ENCODE measurements around the gene LRP1B. TPM values are rescaled to one million over a fixed set of nuclear protein-coding genes. Genes with fewer than 3 reads are reported as not detected.

The LRP1B gene
- total RNA-seq, 2 donors from 2014 or later = 0.52 to 3.0 TPM

DNA sequence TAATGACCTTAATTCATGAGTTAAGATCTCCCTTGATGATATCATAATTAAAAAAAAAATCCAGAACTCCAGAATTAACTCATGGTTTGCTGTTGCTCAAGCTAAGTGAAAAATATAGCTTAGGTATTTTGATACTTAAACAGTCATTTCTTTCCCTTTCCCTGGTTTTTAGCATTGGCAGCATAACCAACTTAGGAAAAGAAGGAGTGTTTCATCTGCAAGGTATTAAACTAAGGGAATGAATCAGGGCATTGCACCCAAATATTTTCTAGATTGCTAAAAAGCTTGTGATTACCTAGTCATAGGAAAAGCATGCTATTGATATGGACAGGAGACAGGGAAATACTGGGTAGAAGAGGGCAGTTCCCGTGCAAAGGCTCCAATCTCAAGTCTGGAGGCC, 207.2 kb downstream of the LRP1B start:
- ATAC-seq = no peak
- no peaks in the 10 kb centered on the region for H3K9me3 ChIP-seq
- TF ChIP-seq POLR2A (IDR thresholded peaks at IDR 0.05) = no peak
- TF ChIP-seq, protein P1, sequence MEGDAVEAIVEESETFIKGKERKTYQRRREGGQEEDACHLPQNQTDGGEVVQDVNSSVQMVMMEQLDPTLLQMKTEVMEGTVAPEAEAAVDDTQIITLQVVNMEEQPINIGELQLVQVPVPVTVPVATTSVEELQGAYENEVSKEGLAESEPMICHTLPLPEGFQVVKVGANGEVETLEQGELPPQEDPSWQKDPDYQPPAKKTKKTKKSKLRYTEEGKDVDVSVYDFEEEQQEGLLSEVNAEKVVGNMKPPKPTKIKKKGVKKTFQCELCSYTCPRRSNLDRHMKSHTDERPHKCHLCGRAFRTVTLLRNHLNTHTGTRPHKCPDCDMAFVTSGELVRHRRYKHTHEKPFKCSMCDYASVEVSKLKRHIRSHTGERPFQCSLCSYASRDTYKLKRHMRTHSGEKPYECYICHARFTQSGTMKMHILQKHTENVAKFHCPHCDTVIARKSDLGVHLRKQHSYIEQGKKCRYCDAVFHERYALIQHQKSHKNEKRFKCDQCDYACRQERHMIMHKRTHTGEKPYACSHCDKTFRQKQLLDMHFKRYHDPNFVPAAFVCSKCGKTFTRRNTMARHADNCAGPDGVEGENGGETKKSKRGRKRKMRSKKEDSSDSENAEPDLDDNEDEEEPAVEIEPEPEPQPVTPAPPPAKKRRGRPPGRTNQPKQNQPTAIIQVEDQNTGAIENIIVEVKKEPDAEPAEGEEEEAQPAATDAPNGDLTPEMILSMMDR (IDR thresholded peaks at IDR 0.05) = no peak
- H3K27me3 ChIP-seq = no peaks in the 10 kb centered on the region
- DNase-seq = no peak
- no peak overlapping the region for H3K27ac ChIP-seq
- WGBS, 2 donors = 58 to 78% methylated on average over 1 of the region's 1 CpG
- H3K4me3 ChIP-seq = no peak overlapping the region
- H3K36me3 ChIP-seq (replicated peaks in 1 of 2; ENCODE audit: insufficient read depth in 1 of 2, low read depth in 2 of 2) = no peaks in the 10 kb centered on the region
- no peaks in the 10 kb centered on the region for H3K4me1 ChIP-seq
- intact Hi-C loops (cut with DNase I) = no loop called here

DNA sequence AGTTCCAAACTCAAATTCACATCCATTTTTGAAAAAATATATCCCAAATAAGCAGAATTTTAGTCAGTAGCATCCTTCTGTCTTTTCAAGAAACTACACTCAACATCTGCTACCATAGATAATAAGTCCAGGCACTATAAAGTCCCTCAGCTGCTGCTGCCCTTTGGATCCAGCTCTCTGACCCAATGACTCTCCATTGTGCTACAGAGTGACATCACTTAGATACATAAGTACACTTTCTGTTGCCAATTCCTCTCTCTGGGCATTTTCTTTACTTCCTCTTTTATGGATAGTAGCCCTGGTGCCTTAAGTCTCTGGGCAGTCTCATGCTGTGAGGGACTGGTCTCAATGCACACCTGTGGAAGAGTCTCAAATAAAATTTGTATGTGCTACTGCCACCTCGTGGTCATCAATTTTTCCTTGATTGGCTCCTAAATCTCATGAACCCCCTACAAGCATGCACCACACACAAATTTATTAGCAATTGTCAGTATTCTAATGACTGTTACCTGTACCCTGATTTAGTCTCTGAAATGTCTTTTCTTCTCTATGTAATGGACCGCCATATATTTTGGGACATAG, 219.2 kb downstream of the LRP1B start:
- Histone ChIP-seq H3K27ac (no peak overlapping the region), H3K4me1 (no peaks in the 10 kb centered on the region), H3K4me3 (no peak overlapping the region), H3K9me3 (no peaks in the 10 kb centered on the region), H3K36me3 (replicated peaks in 1 of 2; ENCODE audit: insufficient read depth in 1 of 2, low read depth in 2 of 2) (no peaks in the 10 kb centered on the region), H3K27me3 (no peaks in the 10 kb centered on the region)
- DNase-seq = peak; percentile 13 to 51 (median 32)
- no peak for TF ChIP-seq POLR2A (IDR thresholded peaks at IDR 0.05)
- TF ChIP-seq, protein P1 (IDR thresholded peaks at IDR 0.05) = peak; percentile 18 to 38 (median 23)
- 25 to 27% methylated on average over 2 of the region's 2 CpGs for WGBS, 2 donors
- ATAC-seq = no peak
- intact Hi-C loops (cut with DNase I) = no loop called here

DNA sequence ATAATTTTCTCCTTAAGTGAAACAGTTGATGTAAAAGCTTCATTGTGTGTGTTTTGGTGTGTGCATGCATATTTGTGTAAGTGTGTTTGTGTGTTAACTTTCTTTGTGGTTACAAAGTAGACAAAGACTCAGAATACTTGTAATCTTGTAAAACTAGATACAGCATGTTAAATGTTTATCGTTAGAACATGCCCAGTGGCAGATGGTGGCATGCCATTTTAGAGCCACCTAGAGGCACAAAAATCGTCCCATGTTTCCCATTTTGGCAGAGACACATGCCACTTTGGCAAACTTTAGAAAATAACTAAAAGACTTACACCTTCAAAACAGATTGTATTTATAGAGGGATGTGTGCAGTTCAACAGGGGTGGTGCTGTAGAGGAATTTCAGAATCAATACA, 224.1 kb downstream of the LRP1B start:
- 36 to 53% methylated on average over 2 of the region's 2 CpGs for WGBS, 2 donors
- Histone ChIP-seq H3K27me3 (no peaks in the 10 kb centered on the region), H3K27ac (no peak overlapping the region)

DNA sequence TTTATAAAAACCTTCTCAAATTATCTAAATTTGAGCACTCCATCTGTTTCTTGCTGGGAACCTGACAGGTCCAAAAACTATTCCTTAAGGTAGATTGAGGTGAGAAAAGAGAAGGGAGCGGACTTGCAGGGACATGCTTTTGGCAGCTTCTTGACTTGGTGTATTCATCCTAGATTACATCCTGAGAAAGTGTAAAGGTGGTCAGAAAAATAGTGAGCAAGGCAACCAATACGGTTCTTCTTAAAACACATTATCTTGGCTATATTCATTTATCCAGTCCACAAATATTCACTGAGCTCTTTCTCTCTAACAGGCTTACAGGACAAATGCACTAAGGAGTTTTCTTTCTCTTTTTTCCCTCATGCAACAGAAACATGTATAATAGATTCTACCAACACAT, 230.0 kb downstream of the LRP1B start:
- intact Hi-C loops (cut with DNase I) = no loop called here
- DNase-seq = no peak
- Histone ChIP-seq H3K4me1 (no peaks in the 10 kb centered on the region), H3K36me3 (replicated peaks in 1 of 2; ENCODE audit: insufficient read depth in 1 of 2, low read depth in 2 of 2) (no peaks in the 10 kb centered on the region), H3K4me3 (no peak overlapping the region), H3K27me3 (no peaks in the 10 kb centered on the region), H3K9me3 (no peaks in the 10 kb centered on the region), H3K27ac (no peak overlapping the region)
- no peak for ATAC-seq
- WGBS, 2 donors = 85 to 88% methylated on average over 2 of the region's 2 CpGs
- no peak for TF ChIP-seq POLR2A (IDR thresholded peaks at IDR 0.05)
- TF ChIP-seq, protein P1 (IDR thresholded peaks at IDR 0.05) = no peak

More for the DNA sequence above, 224.1 kb downstream of the LRP1B start:
- TF ChIP-seq, protein P1 (IDR thresholded peaks at IDR 0.05) = no peak
- no peak for TF ChIP-seq POLR2A (IDR thresholded peaks at IDR 0.05)
- H3K36me3 ChIP-seq (replicated peaks in 1 of 2; ENCODE audit: insufficient read depth in 1 of 2, low read depth in 2 of 2) = no peaks in the 10 kb centered on the region
- H3K9me3 ChIP-seq = no peaks in the 10 kb centered on the region
- no peak for DNase-seq
- ATAC-seq = no peak
- intact Hi-C loops (cut with DNase I) = no loop called here
- no peak overlapping the region for H3K4me3 ChIP-seq
- no peaks in the 10 kb centered on the region for H3K4me1 ChIP-seq

DNA sequence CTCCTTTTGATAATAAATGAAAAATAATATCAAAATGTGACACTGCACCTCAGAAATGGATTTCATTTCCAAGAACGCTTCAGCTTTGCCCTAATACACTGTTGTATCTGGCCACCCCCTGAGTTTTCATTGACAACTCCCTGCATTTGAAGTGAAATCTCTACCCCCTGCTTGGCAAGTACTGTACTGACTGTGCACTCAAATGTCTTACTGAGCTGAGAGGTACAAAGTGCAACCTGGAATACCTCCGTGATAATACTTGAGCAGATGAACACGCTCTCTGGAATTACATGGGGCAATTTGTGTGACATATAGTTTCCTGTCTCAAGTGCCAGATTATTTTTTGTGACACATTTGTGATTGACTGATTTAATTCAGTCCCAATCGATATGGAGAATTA, 231.1 kb downstream of the LRP1B start:
- no peaks in the 10 kb centered on the region for H3K4me1 ChIP-seq
- no peaks in the 10 kb centered on the region for H3K27me3 ChIP-seq
- no peaks in the 10 kb centered on the region for H3K36me3 ChIP-seq (replicated peaks in 1 of 2; ENCODE audit: insufficient read depth in 1 of 2, low read depth in 2 of 2)
- H3K27ac ChIP-seq = no peak overlapping the region
- H3K9me3 ChIP-seq = no peaks in the 10 kb centered on the region
- DNase-seq (no peak), ATAC-seq (no peak)
- 36 to 50% methylated on average over 4 of the region's 4 CpGs for WGBS, 2 donors
- no peak overlapping the region for H3K4me3 ChIP-seq
- intact Hi-C loops (cut with DNase I) = no loop called here
- no peak for TF ChIP-seq POLR2A (IDR thresholded peaks at IDR 0.05)
- TF ChIP-seq, protein P1 (IDR thresholded peaks at IDR 0.05) = no peak
